GM18499 (cell line): ENCODE measurements around the gene CREB1.
"Not testable (repeated sequence)": the region's sequence is repeated elsewhere in the genome, so short reads cannot be mapped to it uniquely, and the experiment has no call there.

ENCODE experiments used
- ATAC-seq: cut with Tn5 transposase; IDR thresholded peaks from one replicate; pipeline ENCODE4 v1.9.1; 2021; ENCODE audit warnings: moderate number of reproducible peaks; ENCODE audit not compliant: insufficient read depth, unreplicated experiment

CREB1 gene

GRCh38 chr2:207646582-207646981 is 116.8 kb downstream of the CREB1 start:
- ATAC-seq, result not testable (repeated sequence)
